GM12874 (cell line): ENCODE results near the gene CASKIN1.

ENCODE experiments used
- TF ChIP-seq, protein P1 (sequence below): IDR thresholded peaks from 2 replicates; pipeline ENCODE4 v1.5.1; 2011; ENCODE audit warnings: low read depth, mild to moderate bottlenecking, control low read depth, low read length, moderate library complexity; ENCODE audit not compliant: insufficient read depth

CASKIN1 gene

DNA sequence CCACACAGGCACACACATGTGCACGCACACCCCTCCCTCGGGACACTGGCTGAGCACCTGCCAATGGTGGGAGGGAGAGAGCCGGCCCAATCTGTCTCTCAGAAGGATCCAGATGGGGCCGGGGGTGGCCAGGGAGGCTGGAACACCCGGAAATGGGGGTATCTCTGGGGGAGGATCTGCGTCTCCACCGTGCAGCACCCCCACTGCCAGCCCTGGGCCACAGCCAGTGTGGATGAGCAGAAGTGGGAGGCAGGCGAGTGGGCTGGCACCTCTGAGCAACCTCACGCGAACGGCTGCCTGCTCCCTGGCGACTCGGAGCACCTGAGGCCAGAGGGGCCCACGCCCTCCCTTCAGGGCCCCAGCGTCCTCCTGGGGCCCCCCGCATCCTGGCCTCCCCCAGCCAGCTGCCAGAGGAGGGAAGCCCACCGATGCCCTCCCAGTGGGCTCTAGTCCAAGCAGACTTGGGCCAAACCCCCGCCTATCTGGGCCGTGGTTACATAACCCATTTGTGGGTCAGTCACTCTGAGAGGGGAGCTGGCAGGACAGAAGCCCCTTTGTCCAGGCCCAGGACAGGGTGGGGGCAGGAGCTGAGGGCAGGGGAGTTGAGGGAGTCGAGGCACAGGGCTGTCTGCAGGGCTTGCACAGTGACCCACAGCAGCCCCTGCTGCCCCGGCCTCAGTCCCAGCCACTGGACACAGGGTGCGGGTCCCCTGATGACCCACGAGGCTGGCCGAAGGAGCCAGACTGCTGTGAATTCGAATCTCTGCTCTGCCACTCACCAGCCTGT is 5.6 kb downstream of the CASKIN1 start:
- TF ChIP-seq, protein P1, sequence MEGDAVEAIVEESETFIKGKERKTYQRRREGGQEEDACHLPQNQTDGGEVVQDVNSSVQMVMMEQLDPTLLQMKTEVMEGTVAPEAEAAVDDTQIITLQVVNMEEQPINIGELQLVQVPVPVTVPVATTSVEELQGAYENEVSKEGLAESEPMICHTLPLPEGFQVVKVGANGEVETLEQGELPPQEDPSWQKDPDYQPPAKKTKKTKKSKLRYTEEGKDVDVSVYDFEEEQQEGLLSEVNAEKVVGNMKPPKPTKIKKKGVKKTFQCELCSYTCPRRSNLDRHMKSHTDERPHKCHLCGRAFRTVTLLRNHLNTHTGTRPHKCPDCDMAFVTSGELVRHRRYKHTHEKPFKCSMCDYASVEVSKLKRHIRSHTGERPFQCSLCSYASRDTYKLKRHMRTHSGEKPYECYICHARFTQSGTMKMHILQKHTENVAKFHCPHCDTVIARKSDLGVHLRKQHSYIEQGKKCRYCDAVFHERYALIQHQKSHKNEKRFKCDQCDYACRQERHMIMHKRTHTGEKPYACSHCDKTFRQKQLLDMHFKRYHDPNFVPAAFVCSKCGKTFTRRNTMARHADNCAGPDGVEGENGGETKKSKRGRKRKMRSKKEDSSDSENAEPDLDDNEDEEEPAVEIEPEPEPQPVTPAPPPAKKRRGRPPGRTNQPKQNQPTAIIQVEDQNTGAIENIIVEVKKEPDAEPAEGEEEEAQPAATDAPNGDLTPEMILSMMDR: no peak

DNA sequence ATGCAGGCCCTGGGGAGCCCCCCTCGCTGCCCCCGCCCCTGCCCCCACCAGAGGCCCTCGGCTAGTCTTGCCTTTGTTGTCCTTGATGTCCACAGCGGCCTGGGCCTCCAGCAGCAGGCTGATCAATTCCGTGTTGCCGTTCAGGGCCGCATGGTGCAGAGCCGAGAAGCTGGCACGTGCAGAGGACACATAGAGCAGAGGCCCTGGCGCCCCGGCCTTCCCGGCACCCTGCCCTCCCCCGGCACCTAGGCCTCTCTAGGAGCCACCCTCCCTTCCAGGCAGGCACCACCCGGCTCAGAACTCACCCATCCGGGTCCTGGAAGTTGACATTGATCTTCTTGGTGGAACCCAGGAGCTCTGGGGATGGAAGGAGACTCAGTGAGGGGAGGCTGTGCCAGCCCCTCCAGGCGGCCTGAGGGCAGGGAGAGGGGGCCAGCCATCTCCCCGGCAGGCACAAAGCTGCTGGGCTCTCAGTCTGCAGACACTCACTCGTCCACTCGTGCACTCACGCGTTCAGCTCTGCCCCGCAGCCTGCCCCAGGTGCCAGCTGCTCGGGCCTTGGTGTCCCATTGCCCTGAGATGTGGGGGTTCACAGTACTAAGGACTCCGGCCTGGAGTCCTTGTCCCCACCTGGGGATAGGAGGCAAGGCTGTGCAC is 6.3 kb downstream of the CASKIN1 start:
- TF ChIP-seq, protein P1: no peak

DNA sequence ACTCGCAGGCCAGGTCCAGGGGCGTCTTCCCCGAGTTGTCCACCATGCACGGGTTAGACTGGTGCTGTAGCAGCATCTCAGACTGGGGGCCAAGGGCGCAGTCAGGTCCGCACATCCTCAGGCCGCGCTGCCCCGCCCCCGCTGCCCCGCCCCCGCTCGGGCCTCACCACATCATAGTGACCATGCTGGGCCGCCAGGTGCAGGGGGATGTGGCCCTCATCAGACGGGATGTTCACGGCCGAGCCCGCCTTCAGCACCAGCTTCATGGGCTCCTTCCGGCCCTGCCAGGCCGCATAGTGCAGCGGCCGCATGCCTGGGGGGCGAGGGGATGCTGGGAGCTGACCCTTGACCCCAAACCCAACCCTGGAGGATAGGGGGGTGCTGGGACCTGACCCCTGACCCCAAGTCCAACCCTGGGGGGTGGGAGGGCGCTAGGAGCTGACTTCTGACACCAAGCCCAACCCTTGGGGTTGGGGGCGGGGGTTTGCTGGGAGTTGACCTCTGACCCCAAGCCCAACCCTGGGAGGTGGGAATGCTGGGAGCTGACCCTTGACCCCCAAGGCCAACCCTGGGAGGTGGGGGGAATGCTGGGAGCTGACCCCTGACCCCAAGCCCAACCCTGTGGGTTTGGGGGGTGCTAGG is 7.0 kb downstream of the CASKIN1 start:
- TF ChIP-seq, protein P1: no peak

DNA sequence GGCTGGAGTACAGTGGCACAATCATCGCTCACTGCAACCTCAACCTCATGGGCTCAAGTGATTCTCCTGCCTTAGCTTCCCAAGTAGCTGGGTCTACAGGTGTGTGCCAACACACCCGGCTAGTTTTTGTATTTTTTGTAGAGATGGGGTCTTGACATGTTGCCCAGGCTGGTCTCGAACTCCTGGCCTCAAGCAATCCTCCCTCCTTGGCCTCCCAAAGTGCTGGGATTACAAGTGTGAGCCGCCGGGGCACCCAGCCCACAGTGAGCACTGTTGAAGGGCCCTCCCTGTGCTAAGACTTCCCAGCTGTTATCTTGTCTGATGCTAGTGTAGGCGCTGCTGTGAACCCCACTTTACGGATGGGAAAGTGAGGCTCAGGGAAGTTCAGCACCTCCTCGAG is 8.0 kb downstream of the CASKIN1 start:
- TF ChIP-seq, protein P1: no peak

DNA sequence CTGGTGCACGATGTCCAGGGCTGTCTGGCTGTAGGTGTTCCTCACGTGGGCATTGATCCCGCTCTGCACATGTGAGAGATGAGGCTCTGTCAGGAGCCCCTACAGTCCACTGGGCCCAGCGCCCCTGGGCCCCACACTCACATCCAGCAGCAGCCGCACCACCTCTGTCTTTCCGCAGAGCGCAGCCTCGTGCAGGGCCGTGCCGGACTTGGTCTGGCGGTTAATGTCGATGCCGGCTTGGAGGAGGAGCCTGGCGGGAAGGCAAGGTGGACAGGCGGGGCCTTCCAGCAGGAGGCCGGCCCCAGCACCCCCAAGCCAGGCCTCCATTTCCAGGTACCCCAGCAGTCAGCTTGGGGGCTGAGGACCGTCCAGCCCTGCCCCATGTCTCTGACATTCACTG is 9.2 kb downstream of the CASKIN1 start:
- TF ChIP-seq, protein P1: no peak

DNA sequence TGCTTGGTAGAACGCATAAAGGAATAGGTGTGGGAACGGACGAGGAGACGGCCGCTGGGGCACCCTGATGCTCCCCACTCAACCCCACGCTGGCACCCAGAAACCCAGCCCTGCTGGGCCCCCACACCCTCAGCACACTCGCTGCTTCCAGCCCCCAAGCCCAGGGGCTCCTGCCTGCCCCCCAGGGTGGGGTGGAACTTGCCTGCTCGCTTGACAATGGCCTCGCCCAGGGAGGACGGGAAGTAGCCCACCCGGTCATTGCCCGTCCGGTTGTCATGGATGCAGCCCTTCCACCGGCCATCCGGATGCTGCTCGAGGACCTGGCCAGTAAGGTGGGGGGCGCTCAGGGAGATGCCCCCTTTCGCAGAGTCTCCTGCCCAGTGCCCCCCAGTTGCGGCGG is 9.9 kb downstream of the CASKIN1 start:
- TF ChIP-seq, protein P1: no peak

DNA sequence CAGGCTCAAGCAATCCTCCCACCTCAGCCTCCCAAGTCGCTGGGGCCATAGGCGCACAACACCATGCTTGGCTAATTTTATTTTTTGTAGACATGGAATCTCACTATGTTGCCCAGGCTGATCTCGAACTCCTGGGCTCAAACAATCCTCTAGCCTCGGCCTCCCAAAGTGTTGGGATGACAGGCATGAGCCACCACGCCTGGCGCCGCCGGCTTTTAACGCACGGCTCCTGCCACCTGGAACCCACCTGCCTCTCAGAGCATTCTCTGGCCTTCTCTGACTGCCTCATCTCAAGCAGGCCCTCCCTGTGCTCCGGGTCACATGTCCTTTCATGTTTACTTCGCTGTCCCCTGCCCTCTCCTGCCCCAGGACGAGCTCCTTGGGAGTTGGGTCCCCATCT is 10.3 kb downstream of the CASKIN1 start:
- TF ChIP-seq, protein P1: no peak
